Measurements from ENCODE around the gene CCDC77.

DNA sequence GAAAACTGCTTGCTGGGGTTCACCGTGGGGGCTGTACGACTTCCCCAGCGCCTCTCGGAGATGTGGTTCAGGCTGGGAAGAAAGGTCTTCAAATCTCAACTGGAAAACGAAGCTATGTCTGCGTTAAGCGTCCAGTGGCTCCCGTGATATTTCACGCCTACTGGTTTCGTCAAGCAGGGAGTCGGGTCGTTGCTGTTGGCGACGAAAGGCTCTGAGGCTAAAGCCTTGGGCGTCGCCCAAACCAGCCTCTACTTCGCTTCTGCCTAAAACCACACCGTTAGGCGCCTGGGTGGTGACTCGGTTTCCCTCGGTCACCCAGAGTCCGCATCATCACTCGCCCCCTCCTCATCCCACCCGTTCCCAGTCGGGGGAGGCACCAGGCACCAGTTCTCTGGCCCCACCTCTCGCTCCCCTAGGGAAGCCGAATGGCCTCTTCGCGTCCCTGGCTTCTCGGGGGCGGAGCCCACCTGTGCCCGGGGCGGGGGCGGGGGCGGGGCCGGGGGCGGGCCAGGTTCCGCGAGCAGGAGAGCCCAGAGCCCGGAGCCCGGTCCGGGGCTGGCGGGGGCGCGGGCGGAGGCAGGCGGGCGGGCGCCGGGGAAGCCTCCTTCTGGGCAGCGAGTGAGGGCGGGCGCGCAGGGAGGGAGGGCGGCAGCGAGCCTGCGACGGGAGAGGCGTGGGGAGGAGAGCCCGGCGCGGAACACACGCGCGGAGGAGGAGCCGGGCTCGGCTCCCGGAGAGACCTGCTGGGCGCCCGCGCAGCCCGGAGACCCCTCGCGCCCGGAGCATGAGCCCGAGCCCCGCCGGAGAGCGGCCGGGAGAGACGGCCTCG is 58.2 kb downstream of the CCDC77 start, which contains the start of gene B4GALNT3:
- TF ChIP-seq GATA2 (IDR thresholded peaks at IDR 0.05; ENCODE audit: low read depth, low read length) (no peak), GATA3 (IDR thresholded peaks at IDR 0.05; ENCODE audit: low read depth, low read length) (no peak)
